Cerebellar cortex (tissue), 1 donor: Measurements from ENCODE around the gene CARD8.

ENCODE experiments used
- DNase-seq: peaks from one replicate; pipeline ENCODE4 v3.0.0-alpha.2; 2015; ENCODE audit warnings: low spot score

CARD8 gene

GRCh38 chr19:48210005-48210404, 45.7 kb downstream of the CARD8 start:
- no peak for DNase-seq

- peak; percentile 21 for DNase-seq
Measured at GRCh38 chr19:48206397-48207093, 49.2 kb downstream of the CARD8 start.

- peak; percentile 99 for DNase-seq
Measured at GRCh38 chr19:48203794-48204628, 51.7 kb downstream of the CARD8 start.

- DNase-seq: no peak
Measured at GRCh38 chr19:48203222-48203793, 52.4 kb downstream of the CARD8 start.

- no peak for DNase-seq
Measured at GRCh38 chr19:48196933-48197665, 58.6 kb downstream of the CARD8 start.

GRCh38 chr19:48196321-48196763, 59.4 kb downstream of the CARD8 start:
- DNase-seq: no peak

- DNase-seq: no peak
Measured at GRCh38 chr19:48194844-48195830, 60.6 kb downstream of the CARD8 start.

- DNase-seq: no peak
Measured at GRCh38 chr19:48194041-48194843, 61.5 kb downstream of the CARD8 start.

- no peak for DNase-seq
Measured at GRCh38 chr19:48192750-48193149, 63.0 kb downstream of the CARD8 start.

- DNase-seq: no peak
Measured at GRCh38 chr19:48190885-48191284, 64.8 kb downstream of the CARD8 start.

- peak; percentile 94 for DNase-seq
Measured at GRCh38 chr19:48190288-48190884, 65.3 kb downstream of the CARD8 start.

- DNase-seq: no peak
Measured at GRCh38 chr19:48186541-48186991, 69.1 kb downstream of the CARD8 start.

- DNase-seq: no peak
Measured at GRCh38 chr19:48186015-48186414, 69.7 kb downstream of the CARD8 start.

- DNase-seq: no peak
Measured at GRCh38 chr19:48183356-48183755, 72.4 kb downstream of the CARD8 start.

GRCh38 chr19:48182434-48182833, 73.3 kb downstream of the CARD8 start:
- DNase-seq: no peak

GRCh38 chr19:48181505-48181904, 74.2 kb downstream of the CARD8 start:
- no peak for DNase-seq

GRCh38 chr19:48176226-48176625, 79.5 kb downstream of the CARD8 start:
- no peak for DNase-seq

GRCh38 chr19:48175578-48175977, 80.1 kb downstream of the CARD8 start:
- DNase-seq: no peak

GRCh38 chr19:48174445-48175030, 81.2 kb downstream of the CARD8 start:
- no peak for DNase-seq
